Sigmoid colon (tissue), 3 donors: ENCODE measurements around the gene UTF1.

Source experiments
- CTCF ChIP-seq, 4 experiments: fragments of 450-650 bp in 3 of 4; fragments of 200-600 bp in 1 of 4; IDR thresholded peaks; one replicate each; pipeline ENCODE4 v1.5.1; 2016 to 2019; ENCODE audit warnings: antibody characterized with exemption in 4 of 4, mild to moderate bottlenecking in 3 of 4, moderate library complexity in 2 of 4
- POLR2A ChIP-seq, 2 donors: fragments of 450-650 bp; IDR thresholded peaks; one replicate each; pipeline ENCODE4 v1.6.1; 2016; ENCODE audit warnings: antibody characterized with exemption in 2 of 2, mild to moderate bottlenecking in 2 of 2, moderate library complexity in 2 of 2

GRCh38 chr10:133277993-133278576 lies 48.1 kb downstream of the UTF1 start:
- TF ChIP-seq POLR2A (IDR thresholded peaks at IDR 0.05) (no peak), CTCF (IDR thresholded peaks at IDR 0.05) (no peak)
